Thyroid gland (tissue), 4 donors: ENCODE results near the gene DISC1. TPM values are rescaled to one million over a fixed set of nuclear protein-coding genes. Genes with fewer than 3 reads are reported as not detected.

ENCODE experiments used
- DNase-seq, 2 donors: peaks; one replicate each; pipeline ENCODE4 v3.0.0-alpha.2; 2019
- H3K27ac ChIP-seq, 3 donors: fragments of 200-600 bp; sonication (generic); 1 replicate in 2 of 3; 2 replicates in 1 of 3; pipeline ENCODE4 v1.5.1; 2016 to 2019; ENCODE audit warnings: mild to moderate bottlenecking in 1 of 3, moderate library complexity in 1 of 3
- H3K27me3 ChIP-seq: fragments of 200-600 bp; sonication (generic); one replicate; pipeline ENCODE4 v1.5.1; 2019
- H3K36me3 ChIP-seq, 2 donors: fragments of 200-600 bp; sonication (generic); one replicate each; pipeline ENCODE4 v1.5.1; 2016 to 2019
- H3K4me1 ChIP-seq, 2 donors: fragments of 200-600 bp; sonication (generic); one replicate each; pipeline ENCODE4 v1.5.1; 2017 to 2019
- H3K4me3 ChIP-seq, 3 donors: fragments of 200-600 bp; sonication (generic); replicated peaks in 1 of 3; 1 replicate in 2 of 3; 2 replicates in 1 of 3; pipeline ENCODE4 v1.5.1; 2016; ENCODE audit warnings: mild to moderate bottlenecking in 1 of 3
- H3K9me3 ChIP-seq: fragments of 200-600 bp; sonication (generic); one replicate; pipeline ENCODE4 v1.5.1; 2017
- CTCF ChIP-seq, 6 experiments: fragments of 200-600 bp in 3 of 6; fragments of 450-650 bp in 3 of 6; sonication (generic) in 3 of 6; IDR thresholded peaks; one replicate each; pipeline ENCODE4 v1.5.1; 2016 to 2019; ENCODE audit warnings: antibody characterized with exemption in 6 of 6, mild to moderate bottlenecking in 2 of 6, inconsistent platforms in 1 of 6, moderate library complexity in 1 of 6
- POLR2A ChIP-seq, 2 donors: fragments of 450-650 bp; IDR thresholded peaks; one replicate each; pipeline ENCODE4 v1.6.1; 2017; ENCODE audit warnings: antibody characterized with exemption in 2 of 2, mild to moderate bottlenecking in 2 of 2, moderate library complexity in 1 of 2
- WGBS, 2 donors: methylation state at CpG; one replicate each; pipeline ENCODE4 v1.1.5; 2017; 5-methylcytosine and 5-hydroxymethylcytosine counted together
- intact Hi-C: fragments of 100-400 bp; cut with DNase I; formaldehyde crosslinking; loops from one replicate; pipeline ENCODE4 v1.15.1; 2023
- total RNA-seq, 4 donors: library from RNA; depleted of rRNA; stranded (reverse); fragments of >200 nt; gene quantifications; one replicate each; pipeline ENCODE4 v1.2.3, GENCODE V29; 2016

Gene DISC1
- total RNA-seq, 4 donors from 2014 or later: 6.9 to 17.7 (median 9.8) TPM

- 45% methylated on average over 2 of the region's 2 CpGs for WGBS, 2 donors
- no peak for DNase-seq
- Histone ChIP-seq H3K27ac (no peak overlapping the region), H3K27me3 (no peaks in the 10 kb centered on the region), H3K9me3 (no peaks in the 10 kb centered on the region), H3K36me3 (no peaks in the 10 kb centered on the region), H3K4me3 (no peak overlapping the region), H3K4me1 (peaks cover 0 to 6% of the 10 kb centered on the region in 2 donors)
- TF ChIP-seq CTCF (IDR thresholded peaks at IDR 0.05) (no peak), POLR2A (IDR thresholded peaks at IDR 0.05) (no peak)
- intact Hi-C loops: no loop called here
Measured at GRCh38 chr1:231699784-231700183, 73.2 kb downstream of the DISC1 start.

- no peak for TF ChIP-seq CTCF (IDR thresholded peaks at IDR 0.05)
- Histone ChIP-seq H3K36me3 (no peaks in the 10 kb centered on the region), H3K27me3 (no peaks in the 10 kb centered on the region), H3K4me3 (no peak overlapping the region), H3K9me3 (no peaks in the 10 kb centered on the region), H3K4me1 (no peaks in the 10 kb centered on the region), H3K27ac (no peak overlapping the region)
- DNase-seq: no peak
- intact Hi-C loops: no loop called here
Measured at GRCh38 chr1:231701306-231701705, 74.7 kb downstream of the DISC1 start.

GRCh38 chr1:231702331-231702730 is 75.7 kb downstream of the DISC1 start:
- intact Hi-C loops: no loop called here
- WGBS, 2 donors: 96 to 97% methylated on average over 1 of the region's 1 CpG

GRCh38 chr1:231702804-231703203 is 76.2 kb downstream of the DISC1 start:
- no peak for TF ChIP-seq CTCF (IDR thresholded peaks at IDR 0.05)
- TF ChIP-seq POLR2A (IDR thresholded peaks at IDR 0.05): no peak
- no peaks in the 10 kb centered on the region for H3K4me1 ChIP-seq

More at GRCh38 chr1:231702331-231702730, 75.7 kb downstream of the DISC1 start:
- H3K36me3 ChIP-seq: no peaks in the 10 kb centered on the region
- H3K9me3 ChIP-seq: no peaks in the 10 kb centered on the region
- H3K4me3 ChIP-seq: no peak overlapping the region
- no peak overlapping the region for H3K27ac ChIP-seq
- no peaks in the 10 kb centered on the region for H3K27me3 ChIP-seq
- no peaks in the 10 kb centered on the region for H3K4me1 ChIP-seq
- TF ChIP-seq POLR2A (IDR thresholded peaks at IDR 0.05) (no peak), CTCF (IDR thresholded peaks at IDR 0.05) (no peak)
- DNase-seq: no peak

GRCh38 chr1:231705806-231706760 is 79.5 kb downstream of the DISC1 start:
- Histone ChIP-seq H3K27me3 (no peaks in the 10 kb centered on the region), H3K4me3 (no peak overlapping the region), H3K9me3 (no peaks in the 10 kb centered on the region), H3K4me1 (no peaks in the 10 kb centered on the region), H3K27ac (no peak overlapping the region), H3K36me3 (no peaks in the 10 kb centered on the region)
- 79 to 84% methylated on average over 6 of the region's 6 CpGs for WGBS, 2 donors
- intact Hi-C loops: no loop called here
- DNase-seq: no peak
- no peak for TF ChIP-seq POLR2A (IDR thresholded peaks at IDR 0.05)
- TF ChIP-seq CTCF (IDR thresholded peaks at IDR 0.05): no peak

More at GRCh38 chr1:231702804-231703203, 76.2 kb downstream of the DISC1 start:
- no peak for DNase-seq
- intact Hi-C loops: no loop called here
- no peaks in the 10 kb centered on the region for H3K27me3 ChIP-seq
- WGBS, 2 donors: 76 to 95% methylated on average over 1 of the region's 1 CpG
- H3K27ac ChIP-seq: no peak overlapping the region
- H3K4me3 ChIP-seq: no peak overlapping the region
- H3K9me3 ChIP-seq: no peaks in the 10 kb centered on the region
- H3K36me3 ChIP-seq: no peaks in the 10 kb centered on the region
